ENCODE results near the gene PBX1.
"Not testable (repeated sequence)": the region's sequence is repeated elsewhere in the genome, so short reads cannot be mapped to it uniquely, and the experiment has no call there.

The PBX1 gene

GRCh38 chr1:164647211-164647610, 88.2 kb downstream of the PBX1 start:
- Histone ChIP-seq H3K4me1 (ENCODE audit: control insufficient read depth in 1 of 2, insufficient read depth in 1 of 2, low read depth in 1 of 2, low read length in 1 of 2) (no peaks in the 10 kb centered on the region), H3K27ac (no peak overlapping the region), H3K36me3 (no peaks in the 10 kb centered on the region), H3K9me3 (no peaks in the 10 kb centered on the region), H3K4me3 (ENCODE audit: low read depth in 1 of 2, low read length in 1 of 2) (no peak overlapping the region), H3K27me3 (peaks cover 29% of the 10 kb centered on the region)
- TF ChIP-seq CTCF (IDR thresholded peaks at IDR 0.05): no peak

- Histone ChIP-seq H3K36me3 (no peaks in the 10 kb centered on the region), H3K9me3 (no peaks in the 10 kb centered on the region), H3K4me3 (ENCODE audit: low read depth in 1 of 2, low read length in 1 of 2) (no peak overlapping the region), H3K27me3 (peaks cover 32% of the 10 kb centered on the region), H3K27ac (no peak overlapping the region), H3K4me1 (ENCODE audit: control insufficient read depth in 1 of 2, insufficient read depth in 1 of 2, low read depth in 1 of 2, low read length in 1 of 2) (no peaks in the 10 kb centered on the region)
- no peak for TF ChIP-seq CTCF (IDR thresholded peaks at IDR 0.05)
These were observed 89.7 kb downstream of the PBX1 start for GRCh38 chr1:164648636-164649035.

- no peak overlapping the region for H3K4me3 ChIP-seq (ENCODE audit: low read depth in 1 of 2, low read length in 1 of 2)
- TF ChIP-seq CTCF (IDR thresholded peaks at IDR 0.05): no peak
- H3K27ac ChIP-seq: no peak overlapping the region
- H3K9me3 ChIP-seq: no peaks in the 10 kb centered on the region
- peaks cover 32% of the 10 kb centered on the region for H3K27me3 ChIP-seq
- H3K36me3 ChIP-seq: no peaks in the 10 kb centered on the region
- no peaks in the 10 kb centered on the region for H3K4me1 ChIP-seq (ENCODE audit: control insufficient read depth in 1 of 2, insufficient read depth in 1 of 2, low read depth in 1 of 2, low read length in 1 of 2)
These were observed 90.2 kb downstream of the PBX1 start for GRCh38 chr1:164649146-164649545.

- Histone ChIP-seq H3K27me3 (peaks cover 32% of the 10 kb centered on the region), H3K36me3 (no peaks in the 10 kb centered on the region), H3K27ac (no peak overlapping the region), H3K4me3 (ENCODE audit: low read depth in 1 of 2, low read length in 1 of 2) (no peak overlapping the region), H3K4me1 (ENCODE audit: control insufficient read depth in 1 of 2, insufficient read depth in 1 of 2, low read depth in 1 of 2, low read length in 1 of 2) (no peaks in the 10 kb centered on the region), H3K9me3 (no peaks in the 10 kb centered on the region)
- TF ChIP-seq CTCF (IDR thresholded peaks at IDR 0.05): no peak
These were observed 91.5 kb downstream of the PBX1 start for GRCh38 chr1:164650531-164650930.

GRCh38 chr1:164651351-164651951, 92.5 kb downstream of the PBX1 start:
- no peaks in the 10 kb centered on the region for H3K9me3 ChIP-seq
- no peaks in the 10 kb centered on the region for H3K4me1 ChIP-seq (ENCODE audit: control insufficient read depth in 1 of 2, insufficient read depth in 1 of 2, low read depth in 1 of 2, low read length in 1 of 2)
- TF ChIP-seq CTCF (IDR thresholded peaks at IDR 0.05): no peak
- no peaks in the 10 kb centered on the region for H3K36me3 ChIP-seq
- H3K27me3 ChIP-seq: peaks cover 32% of the 10 kb centered on the region
- H3K4me3 ChIP-seq (ENCODE audit: low read depth in 1 of 2, low read length in 1 of 2): no peak overlapping the region
- H3K27ac ChIP-seq: no peak overlapping the region

- not testable (repeated sequence) for H3K27ac ChIP-seq; H3K9me3 ChIP-seq; H3K36me3 ChIP-seq; H3K4me3 ChIP-seq (ENCODE audit: low read depth in 1 of 2, low read length in 1 of 2); H3K4me1 ChIP-seq (ENCODE audit: control insufficient read depth in 1 of 2, insufficient read depth in 1 of 2, low read depth in 1 of 2, low read length in 1 of 2)
- H3K27me3 ChIP-seq: peaks cover 32% of the 10 kb centered on the region
These were observed 94.0 kb downstream of the PBX1 start for GRCh38 chr1:164652969-164653368.

Data from neutrophil (primary cell).